ENCODE results near the gene PTPN6. TPM values are rescaled to one million over a fixed set of nuclear protein-coding genes. Genes with fewer than 3 reads are reported as not detected.

PTPN6 gene
- total RNA-seq, 1 donor from 2014 or later, result 0.65 TPM

GRCh38 chr12:6925239-6925539 lies 26.0 kb upstream of the PTPN6 start:
- Mint-ChIP-seq H3K9me3 (ENCODE audit: low read depth) (no peaks in the 10 kb centered on the region), H3K27me3 (ENCODE audit: low read depth) (no peaks in the 10 kb centered on the region), H3K27ac (ENCODE audit: unreplicated experiment) (peak overlapping the region; percentile 98), H3K4me3 (ENCODE audit: unreplicated experiment) (peak overlapping the region; percentile 82), H3K36me3 (ENCODE audit: low read depth) (peaks cover 3% of the 10 kb centered on the region), H3K4me1 (ENCODE audit: low read depth) (peaks cover 52% of the 10 kb centered on the region)
- no peak for TF ChIP-seq CTCF (IDR thresholded peaks at IDR 0.05)
- DNase-seq (ENCODE audit: low spot score), result no peak

- Mint-ChIP-seq H3K36me3 (ENCODE audit: low read depth) (peaks cover 3% of the 10 kb centered on the region), H3K4me3 (ENCODE audit: unreplicated experiment) (peak overlapping the region; percentile 82), H3K27ac (ENCODE audit: unreplicated experiment) (peak overlapping the region; percentile 98), H3K9me3 (ENCODE audit: low read depth) (no peaks in the 10 kb centered on the region), H3K4me1 (ENCODE audit: low read depth) (peaks cover 55% of the 10 kb centered on the region), H3K27me3 (ENCODE audit: low read depth) (no peaks in the 10 kb centered on the region)
- peak; percentile 9 for TF ChIP-seq CTCF (IDR thresholded peaks at IDR 0.05)
- DNase-seq (ENCODE audit: low spot score), result no peak
Measured at GRCh38 chr12:6925540-6926279, 25.4 kb upstream of the PTPN6 start.

GRCh38 chr12:6927379-6928021 lies 23.7 kb upstream of the PTPN6 start, which contains the start of gene ATN1:
Gene ATN1, plus strand, starts transcription at chr12:6927959. Its CDS starts 6,043 bp downstream, at chr12:6934002.
- Mint-ChIP-seq H3K36me3 (ENCODE audit: low read depth) (peaks cover 3% of the 10 kb centered on the region), H3K27me3 (ENCODE audit: low read depth) (no peaks in the 10 kb centered on the region), H3K4me3 (ENCODE audit: unreplicated experiment) (peak within 1 kb of the TSS; percentile 96), H3K9me3 (ENCODE audit: low read depth) (no peaks in the 10 kb centered on the region), H3K27ac (ENCODE audit: unreplicated experiment) (peak within 1 kb of the TSS; percentile 98), H3K4me1 (ENCODE audit: low read depth) (peaks cover 68% of the 10 kb centered on the region)
- DNase-seq (ENCODE audit: low spot score), result no peak
- no peak for TF ChIP-seq CTCF (IDR thresholded peaks at IDR 0.05)

GRCh38 chr12:6928022-6928702 lies 23.0 kb upstream of the PTPN6 start:
- Mint-ChIP-seq H3K27ac (ENCODE audit: unreplicated experiment) (peak overlapping the region; percentile 90), H3K4me3 (ENCODE audit: unreplicated experiment) (peak overlapping the region; percentile 96), H3K4me1 (ENCODE audit: low read depth) (peaks cover 74% of the 10 kb centered on the region)

More at GRCh38 chr12:6928022-6928702, 23.0 kb upstream of the PTPN6 start:
- no peak for DNase-seq (ENCODE audit: low spot score)
- TF ChIP-seq CTCF (IDR thresholded peaks at IDR 0.05), result no peak
- peaks cover 3% of the 10 kb centered on the region for H3K36me3 Mint-ChIP-seq (ENCODE audit: low read depth)
- no peaks in the 10 kb centered on the region for H3K27me3 Mint-ChIP-seq (ENCODE audit: low read depth)
- no peaks in the 10 kb centered on the region for H3K9me3 Mint-ChIP-seq (ENCODE audit: low read depth)
